HK-2 (cell line): ENCODE measurements around the gene FUT2.
"Not testable (repeated sequence)": the region's sequence is repeated elsewhere in the genome, so short reads cannot be mapped to it uniquely, and the experiment has no call there.

Source experiments
- DNase-seq: peaks from one replicate; pipeline ENCODE4 v3.0.0-alpha.2; 2018; ENCODE audit not compliant: unreplicated experiment

Gene FUT2

DNA sequence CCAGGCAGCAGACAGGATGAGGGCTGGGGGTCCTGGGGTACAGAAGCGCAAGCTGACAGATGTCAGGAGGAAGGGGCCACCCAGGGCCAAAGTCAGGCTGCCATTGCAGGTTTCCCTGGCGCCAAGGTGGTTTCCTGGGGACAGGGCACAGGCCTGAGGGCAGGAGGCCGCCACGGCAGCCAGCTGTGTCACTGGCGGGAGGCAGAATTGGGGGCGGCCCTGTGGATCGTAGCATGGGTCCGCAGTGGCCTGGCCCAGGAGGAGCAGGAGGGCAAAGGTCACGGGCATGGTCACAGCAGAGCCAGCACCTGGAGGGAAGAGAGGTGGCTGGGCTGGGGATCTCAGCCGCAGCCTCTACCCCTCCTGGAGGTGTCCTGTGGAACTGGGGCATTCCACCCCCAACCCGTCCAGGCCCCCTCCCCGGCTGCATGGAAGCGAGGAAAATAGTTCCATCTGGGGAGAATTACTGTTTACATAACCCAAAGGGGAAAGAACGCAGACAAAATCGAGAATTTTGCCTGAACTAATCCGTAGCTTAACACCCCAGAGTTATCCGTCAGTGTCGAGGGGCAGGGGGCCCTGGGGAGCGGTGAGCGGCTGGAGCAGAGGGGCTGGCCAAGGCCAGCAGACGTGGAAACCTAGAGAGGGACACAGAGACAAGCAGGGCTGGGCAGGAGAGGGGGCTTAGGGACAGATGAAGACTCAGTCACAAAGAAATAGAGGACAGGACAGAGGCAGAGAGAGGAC is 24.9 kb upstream of the FUT2 start:
- DNase-seq, result no peak

DNA sequence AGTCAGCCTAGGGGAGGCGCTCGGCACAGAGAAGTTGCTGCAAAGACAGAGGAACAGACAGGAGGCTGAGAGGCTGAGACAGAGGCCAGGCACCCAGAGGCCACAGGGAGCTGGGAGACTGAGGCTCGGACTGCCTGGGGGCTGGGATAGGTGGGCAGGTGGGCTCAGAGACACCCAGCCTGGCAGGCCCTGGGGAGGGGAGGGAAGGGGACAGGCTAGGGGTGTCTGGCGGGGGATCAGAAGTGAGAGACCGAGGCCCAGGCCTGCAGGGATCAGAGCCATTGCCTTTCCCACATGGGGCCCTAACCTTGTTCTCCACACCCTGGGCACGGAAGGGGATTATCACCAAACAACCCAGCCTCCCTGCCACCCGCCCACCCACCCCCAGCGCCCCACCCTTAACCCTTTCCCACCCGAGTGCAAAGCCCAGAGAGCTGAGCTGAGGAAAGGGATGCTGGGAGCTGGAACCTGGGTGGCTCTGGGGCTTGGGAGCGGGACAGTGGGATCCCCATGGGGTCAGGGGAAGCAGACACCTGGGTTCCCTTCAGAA is 24.2 kb upstream of the FUT2 start:
- DNase-seq, result no peak

DNA sequence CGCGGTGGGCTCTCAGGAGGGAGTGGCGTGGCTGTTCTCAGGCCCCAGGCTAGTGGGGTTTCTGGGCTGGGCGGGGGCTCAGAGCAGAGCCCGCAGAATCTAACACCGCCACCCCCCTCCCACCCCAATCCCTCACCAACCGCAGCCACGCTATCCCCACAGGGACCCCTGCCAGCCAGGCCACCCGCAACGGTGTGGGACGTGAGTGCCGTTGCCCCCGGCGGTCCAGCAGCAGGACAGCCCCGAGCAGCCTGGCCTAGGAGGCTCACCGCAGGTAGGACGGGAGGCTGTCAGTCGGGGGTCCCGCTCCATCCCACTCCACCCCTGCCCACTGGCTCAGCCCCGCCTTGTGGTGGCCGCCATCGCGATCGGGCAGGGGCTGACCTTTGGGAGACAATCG is 22.8 kb upstream of the FUT2 start, which contains the start of gene NTN5:
TSS of gene NTN5 (minus strand) at position 24 of the 400 bp plus-strand sequence. CDS start 2,031 bp downstream, outside the sequence.
- no peak for DNase-seq

DNA sequence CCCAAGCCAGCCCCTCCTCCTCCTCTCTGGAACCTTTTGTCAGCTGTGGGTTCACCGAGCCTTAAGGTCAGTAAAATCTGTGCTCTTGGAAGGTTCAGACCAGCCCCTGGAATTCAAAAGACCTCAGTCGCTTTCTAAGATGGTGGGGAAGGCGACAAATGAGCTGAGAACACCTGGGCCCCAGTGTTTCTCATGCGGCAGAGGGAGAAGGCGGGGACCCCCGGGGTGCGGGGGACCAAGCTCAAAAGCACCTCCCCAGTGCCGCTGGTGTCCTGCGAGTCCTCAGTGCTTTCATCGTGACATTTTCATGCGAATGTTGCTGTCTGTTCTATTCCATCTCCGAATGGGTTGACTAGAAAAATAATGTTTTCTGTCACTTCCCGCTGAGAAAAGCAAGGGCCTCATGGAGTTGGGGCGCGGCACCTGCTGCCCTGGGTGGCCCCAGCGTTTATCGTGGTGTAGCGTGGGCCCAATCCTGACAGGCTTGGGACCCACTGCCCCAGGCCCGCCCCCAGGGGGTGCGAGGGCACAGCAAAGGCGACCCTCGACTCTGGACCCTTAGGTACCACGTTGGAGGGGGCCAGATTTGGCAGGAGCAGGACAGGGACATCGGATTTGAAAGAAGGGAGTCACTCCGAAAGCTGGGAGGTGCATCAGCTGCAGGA is 22.2 kb upstream of the FUT2 start:
- DNase-seq, result no peak

DNA sequence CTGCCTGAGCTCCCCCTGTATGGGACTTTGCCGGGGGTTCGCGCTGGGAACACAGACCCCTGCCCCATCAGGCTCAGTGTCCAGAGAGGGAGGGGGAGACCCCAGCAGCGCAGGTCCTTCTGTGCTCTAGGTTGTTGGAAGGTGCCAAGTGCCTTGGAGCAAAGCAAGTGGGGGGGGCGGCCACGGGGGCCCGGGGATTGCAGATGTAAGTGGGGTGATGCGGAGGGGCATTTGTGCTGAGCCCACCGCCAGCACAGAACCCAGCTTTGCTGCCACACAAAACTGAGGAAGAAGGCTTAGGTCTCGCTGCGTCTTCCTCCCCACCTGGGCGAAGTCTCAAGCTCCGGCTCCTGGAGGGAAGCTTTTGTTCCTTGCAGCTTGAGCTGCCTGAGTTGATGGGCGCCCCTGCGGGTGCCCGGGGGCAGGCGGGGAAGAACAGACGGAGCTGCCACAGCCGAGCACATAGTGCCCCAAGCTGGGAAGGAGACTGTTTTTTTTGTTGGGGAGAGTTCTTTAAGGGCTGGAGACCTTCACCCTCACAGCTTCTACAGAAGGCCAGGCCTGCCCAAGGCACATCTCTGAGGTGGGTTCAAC is 21.5 kb upstream of the FUT2 start:
- DNase-seq, result no peak

DNA sequence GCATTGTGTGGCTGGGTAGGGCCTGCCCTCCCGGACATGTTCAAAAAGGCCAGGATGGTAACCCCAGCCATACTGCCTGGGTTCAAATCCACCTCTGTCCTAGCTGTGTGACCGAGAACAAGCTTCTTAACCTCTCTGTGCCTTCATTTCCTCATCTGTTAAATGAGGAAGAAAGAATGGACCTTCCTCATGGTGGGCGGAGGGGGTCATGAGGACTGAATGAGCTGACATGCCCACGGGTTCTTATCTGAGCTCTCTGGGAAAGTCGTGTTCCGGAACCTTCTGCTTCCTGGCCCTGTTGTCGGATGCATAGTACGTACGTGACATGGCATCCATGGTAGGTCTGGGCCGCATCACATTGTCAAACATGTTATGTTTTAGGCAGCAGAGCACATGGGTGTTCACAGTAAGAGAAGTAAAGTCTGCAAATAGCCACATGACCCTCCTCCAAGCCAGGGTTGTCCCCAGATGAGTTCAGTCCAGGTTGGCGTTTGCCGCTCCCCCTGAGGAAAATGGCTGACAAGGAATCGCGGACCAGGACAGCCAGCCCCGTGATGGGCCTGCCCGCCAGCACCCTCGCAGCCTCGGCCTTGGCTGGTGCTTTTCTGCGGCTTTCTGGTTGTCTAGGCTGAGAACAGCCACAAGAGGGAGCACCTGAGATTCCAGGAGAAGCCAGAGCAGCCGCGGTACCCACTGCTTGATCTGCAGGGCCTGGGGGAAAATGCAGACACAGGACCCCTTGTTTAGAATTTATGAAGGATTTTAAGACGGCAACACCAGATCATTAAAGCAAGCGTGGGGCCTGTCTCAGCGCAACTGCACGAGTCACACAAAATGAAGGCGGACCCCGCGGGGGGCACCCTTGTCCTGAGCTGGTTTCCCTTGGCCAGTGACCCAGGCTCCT is 20.6 kb upstream of the FUT2 start:
- DNase-seq, result peak; percentile 79

DNA sequence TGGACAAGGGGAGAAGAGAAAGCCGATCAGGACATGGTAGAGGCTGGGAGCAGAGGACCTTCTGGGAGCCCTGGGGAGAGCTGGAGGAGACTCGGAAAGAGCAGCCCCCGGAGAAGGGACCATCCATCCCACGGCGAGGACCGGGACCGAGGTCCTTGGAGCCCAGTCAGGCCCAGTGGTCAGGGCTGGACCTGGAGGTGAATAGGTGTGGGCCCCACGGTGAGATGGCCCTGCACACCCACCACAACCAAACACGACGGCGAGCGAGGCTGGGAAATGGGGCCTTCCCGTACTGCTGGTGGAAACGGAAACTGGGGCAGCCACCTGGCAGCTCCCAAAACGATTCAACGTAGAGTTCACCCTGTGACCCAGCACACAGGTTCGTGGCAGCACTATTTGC is 19.3 kb upstream of the FUT2 start:
- no peak for DNase-seq

DNA sequence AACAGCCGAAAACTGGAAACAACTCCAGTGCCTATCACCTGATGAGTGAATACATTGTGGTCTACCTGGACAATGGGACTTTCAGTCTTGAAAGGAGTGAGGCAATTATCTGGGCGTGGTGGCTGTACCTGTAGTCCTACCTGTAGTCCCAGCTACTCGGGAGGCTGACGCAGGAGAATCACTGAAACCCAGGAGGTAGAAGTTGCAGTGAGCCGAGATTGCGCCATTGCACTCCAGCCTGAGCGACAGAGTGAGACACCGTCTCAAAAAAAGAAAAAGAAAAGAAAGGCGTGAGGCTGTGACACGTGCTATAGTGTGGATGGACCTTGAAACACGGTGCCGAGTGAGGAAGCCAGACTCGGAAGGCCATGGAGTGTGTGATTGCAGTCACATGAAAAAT is 18.9 kb upstream of the FUT2 start:
- DNase-seq, result no peak

DNA sequence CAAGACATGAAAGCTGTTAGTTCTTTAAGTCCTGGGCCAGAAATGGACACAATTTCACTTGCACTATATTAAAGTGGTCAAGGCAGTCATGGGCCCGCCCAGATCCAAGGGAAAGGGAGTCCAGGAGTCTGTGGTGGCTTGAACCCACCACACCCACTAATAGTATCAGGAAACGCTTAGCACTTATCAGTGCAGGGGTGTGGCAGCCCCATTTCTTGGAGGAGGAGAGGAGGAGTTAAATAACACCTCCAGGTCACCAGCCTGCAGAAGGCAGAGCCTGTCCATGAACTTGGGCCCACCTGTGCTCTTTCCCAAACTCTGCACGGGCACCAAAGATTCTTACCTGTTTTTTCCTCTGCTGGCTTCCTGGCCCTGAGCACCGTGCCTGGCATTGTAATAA is 17.6 kb upstream of the FUT2 start:
- no peak for DNase-seq

DNA sequence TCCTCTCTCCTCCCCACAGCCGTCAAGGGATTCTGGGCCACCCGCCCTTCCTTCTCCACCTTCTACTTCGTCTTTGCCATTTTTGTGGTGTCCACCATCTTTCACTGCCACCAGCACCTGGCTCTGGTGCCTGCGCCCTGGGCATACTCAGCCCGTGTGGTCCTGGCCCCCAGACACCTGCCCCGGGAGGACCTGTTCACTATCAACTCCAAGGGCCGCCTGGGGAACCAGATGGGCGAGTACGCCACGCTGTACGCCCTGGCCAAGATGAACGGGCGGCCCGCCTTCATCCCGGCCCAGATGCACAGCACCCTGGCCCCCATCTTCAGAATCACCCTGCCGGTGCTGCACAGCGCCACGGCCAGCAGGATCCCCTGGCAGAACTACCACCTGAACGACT is 15.8 kb upstream of the FUT2 start:
- DNase-seq, result not testable (repeated sequence)

DNA sequence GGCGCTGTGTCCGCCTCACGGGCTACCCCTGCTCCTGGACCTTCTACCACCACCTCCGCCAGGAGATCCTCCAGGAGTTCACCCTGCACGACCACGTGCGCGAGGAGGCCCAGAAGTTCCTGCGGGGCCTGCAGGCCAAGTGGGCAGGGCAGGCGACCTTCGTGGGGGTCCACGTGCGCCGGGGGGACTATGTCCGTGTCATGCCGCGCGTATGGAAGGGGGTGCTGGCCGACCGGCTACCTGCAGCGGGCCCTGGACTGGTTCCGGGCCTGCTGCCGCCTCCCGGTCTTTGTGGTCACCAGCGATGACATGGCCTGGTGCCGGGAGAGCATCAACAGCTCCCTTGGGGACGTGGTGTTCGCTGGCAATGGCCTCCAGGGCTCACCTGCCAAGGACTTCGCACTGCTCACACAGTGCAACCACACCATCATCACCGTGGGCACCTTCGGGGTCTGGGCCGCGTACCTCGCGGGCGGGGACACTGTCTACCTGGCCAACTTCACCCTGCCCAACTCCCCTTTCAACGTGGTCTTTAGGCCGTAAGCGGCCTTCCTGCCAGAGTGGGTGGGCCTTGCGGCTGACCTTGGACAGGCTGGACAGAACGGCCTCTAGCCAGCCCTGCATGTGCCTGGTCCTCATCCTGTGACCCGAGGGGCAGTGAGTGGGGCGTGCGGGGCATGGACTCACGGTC is 15.2 kb upstream of the FUT2 start:
- no peak for DNase-seq

DNA sequence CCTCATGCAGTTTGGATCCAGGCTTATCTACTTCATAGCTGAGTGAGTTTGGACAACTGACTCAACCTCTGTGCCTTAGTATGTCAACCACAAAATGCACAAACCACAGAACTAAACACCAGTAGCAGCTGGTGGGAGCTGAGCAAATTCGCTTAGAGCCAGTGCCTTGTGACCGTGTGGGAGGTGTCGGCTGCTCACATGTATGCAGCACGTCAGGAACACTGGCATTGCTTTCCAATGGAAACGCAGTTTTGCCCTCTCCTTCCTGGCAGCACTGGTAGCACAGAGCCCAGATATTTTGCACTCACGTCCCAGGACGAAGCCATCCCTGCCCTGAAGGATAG is 14.7 kb upstream of the FUT2 start:
- peak; percentile 83 for DNase-seq

DNA sequence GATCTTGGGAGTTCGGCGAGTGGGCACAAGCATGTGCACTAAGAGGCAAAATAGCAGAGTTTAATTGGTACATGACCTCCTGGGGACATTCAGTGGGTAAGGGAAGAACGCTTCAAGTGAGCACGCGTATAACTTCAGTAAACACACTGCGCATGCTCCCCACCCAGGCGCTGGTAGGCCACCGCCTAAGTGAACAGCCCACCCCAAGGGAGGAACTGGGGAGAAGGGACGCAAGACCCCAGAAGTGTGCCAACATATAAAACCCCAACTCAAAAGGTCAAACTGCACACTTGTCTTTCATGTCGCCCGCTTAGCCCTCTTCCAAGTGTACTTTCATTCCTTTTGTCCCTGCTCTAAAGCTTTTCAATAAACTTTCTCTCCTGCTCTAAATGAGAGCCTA is 12.4 kb upstream of the FUT2 start:
- DNase-seq, result no peak

DNA sequence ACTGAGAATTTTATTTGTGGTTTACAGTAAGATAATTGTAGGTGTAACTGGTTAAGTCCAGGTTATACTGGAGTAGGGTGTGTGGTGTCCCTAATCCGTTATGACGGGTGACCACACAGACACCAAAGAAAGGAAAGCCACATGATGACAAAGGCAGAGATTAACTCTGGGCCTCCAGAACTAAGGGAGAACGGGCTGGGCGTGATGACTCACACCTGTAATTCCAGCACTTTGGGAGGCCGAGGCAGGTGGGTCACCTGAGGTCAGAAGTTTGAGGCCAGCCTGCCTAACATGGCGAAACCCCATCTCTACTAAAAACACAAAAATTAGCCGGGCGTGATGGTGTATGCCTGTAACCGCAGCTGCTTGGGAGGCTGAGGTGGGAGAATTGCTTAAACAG is 10.2 kb upstream of the FUT2 start:
- DNase-seq, result peak; percentile 64

DNA sequence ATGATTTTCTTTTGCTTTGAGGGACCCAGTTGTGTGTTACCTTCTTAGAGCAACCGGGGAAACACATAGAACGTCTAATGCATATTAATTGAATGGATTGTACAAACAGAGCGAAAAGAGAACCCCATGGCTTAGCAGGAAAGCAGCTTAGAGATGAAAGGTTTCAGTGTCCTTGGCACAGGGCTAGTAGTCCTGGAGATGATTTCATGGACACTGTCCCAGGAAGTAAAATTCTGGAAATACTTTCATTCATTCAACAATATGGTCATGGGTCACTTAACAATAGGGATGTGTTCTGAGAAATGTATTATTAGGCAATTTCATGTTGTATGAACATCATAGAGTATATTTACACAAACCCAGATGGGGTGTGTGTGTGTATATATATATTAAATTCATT is 9.7 kb upstream of the FUT2 start:
- DNase-seq, result no peak

DNA sequence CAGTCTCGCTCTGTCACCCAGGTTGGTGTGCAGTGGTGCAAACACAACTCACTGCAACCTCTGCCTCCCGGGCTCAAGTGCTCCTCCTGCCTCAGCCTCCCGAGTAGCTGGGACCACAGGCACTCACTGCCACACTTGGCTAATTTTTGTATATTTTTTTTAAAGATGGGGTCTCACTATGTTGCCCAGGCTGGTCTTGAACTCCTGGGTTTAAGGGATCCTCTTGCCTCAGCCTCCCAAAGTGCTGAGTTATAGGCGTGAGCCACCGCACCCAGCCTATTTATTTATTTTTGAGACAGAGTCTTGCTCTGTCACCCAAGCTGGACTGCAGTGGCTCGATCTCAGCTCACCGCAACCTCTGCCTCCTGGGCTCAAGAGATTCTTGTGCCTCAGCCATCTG is 9.1 kb upstream of the FUT2 start:
- DNase-seq, result not testable (repeated sequence)

DNA sequence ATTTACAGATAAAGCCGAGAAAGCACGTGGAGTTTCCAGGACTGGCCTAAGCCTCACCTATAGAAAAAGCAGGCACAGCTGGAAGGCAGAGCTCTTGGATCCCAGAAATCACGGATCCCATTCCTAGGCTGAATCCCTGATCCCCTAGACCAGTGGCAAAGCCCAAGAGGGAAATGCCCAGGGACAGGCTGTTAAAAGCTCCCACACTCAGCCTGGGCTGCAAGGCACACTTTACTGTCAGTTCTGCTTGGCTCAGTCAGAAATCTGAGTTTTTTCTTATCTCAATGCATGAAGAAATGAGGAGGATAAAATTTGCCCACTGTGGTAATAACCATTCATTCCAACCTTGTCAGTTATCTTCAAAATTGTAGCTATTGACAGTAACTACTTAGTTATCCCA is 8.0 kb upstream of the FUT2 start:
- no peak for DNase-seq

DNA sequence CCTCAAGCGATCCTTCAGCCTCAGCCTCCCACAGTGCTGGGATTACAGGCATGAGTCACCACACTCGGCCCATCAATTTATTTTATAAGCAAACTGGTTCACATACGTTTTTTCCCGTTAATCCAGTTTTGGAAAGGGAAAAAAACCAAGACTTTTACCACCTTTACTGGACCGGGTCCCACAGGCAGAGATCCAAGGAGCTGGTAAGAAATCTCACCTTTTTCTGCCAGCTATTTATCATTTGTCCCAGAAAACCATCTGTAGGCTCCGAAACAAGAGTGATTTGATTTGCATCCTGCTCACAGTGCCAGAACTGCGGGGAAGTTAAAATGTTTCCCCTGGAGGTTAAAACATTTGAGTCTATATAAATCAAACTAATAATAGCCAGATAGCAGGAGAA is 6.3 kb upstream of the FUT2 start:
- DNase-seq, result no peak

DNA sequence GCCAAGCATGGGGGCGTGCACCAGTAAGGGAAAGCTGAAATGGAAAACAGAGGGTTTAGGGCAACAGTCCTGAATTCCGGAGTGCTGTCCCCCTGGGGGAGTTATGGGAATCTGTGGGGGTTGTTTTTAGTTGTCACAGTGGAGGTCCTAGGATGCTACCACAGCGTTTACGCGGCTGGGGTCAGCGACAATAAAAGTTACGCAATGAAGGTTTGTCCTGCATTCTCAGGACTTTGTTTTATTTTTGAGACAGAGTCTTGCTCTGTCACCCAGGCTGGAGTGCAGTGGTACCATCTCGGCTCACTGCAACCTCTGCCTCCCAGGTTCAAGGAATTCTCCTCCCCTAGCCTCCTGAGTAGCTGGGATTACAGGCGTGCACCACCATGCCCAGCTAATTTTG is 2.1 kb upstream of the FUT2 start:
- not testable (repeated sequence) for DNase-seq

DNA sequence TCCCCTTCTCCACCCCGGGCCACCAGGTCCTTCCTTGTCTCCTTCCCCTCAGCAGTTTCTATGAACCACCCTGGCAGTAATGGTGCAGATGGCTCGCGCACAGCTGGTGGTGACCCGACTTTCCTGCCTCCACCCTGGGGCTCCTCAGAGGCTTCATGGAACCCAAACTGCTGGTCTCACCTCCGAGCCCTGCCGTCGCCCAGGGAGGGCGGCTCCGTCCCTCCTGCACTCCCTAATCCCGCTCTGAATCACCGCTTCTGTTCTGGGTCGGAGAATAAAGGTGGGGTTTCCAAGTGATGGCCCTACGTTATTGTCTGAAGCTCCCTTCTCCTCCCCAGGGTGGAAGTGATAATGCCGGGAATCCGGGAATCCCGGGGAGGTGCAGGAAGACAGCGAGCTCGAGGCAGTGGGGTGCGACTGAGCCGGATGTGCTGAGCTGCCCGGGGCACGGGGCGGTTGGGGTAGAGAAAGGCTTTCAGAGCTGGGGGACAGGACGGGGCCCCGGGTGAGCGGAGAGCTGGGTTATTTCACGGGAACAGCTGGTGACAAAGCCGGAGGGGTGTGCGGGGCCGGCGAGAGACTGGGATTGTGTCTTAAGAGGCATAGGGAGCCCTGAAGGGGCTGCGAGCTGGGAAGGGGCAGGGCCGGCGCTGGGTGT is 711 bp downstream of the FUT2 start:
- no peak for DNase-seq

DNA sequence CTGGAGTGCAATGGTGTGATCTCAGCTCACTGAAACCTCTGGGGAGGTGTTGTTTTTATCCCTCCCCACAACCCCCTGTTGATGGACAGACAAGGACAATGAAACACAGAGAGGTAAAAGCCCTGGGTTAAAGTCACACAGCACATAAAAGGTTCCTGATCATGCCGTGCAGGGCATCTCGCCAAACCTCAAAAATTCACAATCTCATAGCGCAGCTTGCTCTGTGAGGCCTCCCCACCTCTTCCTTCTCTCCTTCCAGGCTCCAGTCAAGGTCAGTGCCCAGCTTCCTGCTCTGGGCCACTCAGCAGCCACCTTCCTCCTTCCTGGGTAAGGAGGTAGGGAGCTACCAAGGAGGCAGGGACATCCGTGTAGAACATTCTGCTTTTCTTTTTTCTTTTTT is 2.3 kb downstream of the FUT2 start:
- DNase-seq, result peak; percentile 84
